Fibroblast of villous mesenchyme (primary cell): ENCODE measurements around the gene MSANTD1. TPM values are rescaled to one million over a fixed set of nuclear protein-coding genes. Genes with fewer than 3 reads are reported as not detected.

Source experiments
- DNase-seq: peaks from one replicate; pipeline ENCODE4 v3.0.0-alpha.2; 2010; ENCODE audit warnings: low read depth
- H3K4me3 ChIP-seq: 2 replicates; pipeline ENCODE4 v1.5.1; 2011; ENCODE audit warnings: low read depth, mild to moderate bottlenecking, low read length
- CTCF ChIP-seq: IDR thresholded peaks from 2 replicates; pipeline ENCODE4 v1.5.1; 2012; ENCODE audit warnings: low read depth, mild to moderate bottlenecking, low read length; ENCODE audit not compliant: insufficient read depth
- total RNA-seq: library from RNA; depleted of rRNA; stranded (reverse); fragments of >200 nt; gene quantifications from 2 replicates; pipeline ENCODE4 v1.2.3, GENCODE V29; 2012

MSANTD1 gene
- total RNA-seq, 1 donor = 0.86 TPM

- no peak for DNase-seq
- no peak overlapping the region for H3K4me3 ChIP-seq
- TF ChIP-seq CTCF = no peak
Measured at GRCh38 chr4:3237266-3237665, 11.7 kb upstream of the MSANTD1 start.

- no peak for TF ChIP-seq CTCF
Measured at GRCh38 chr4:3237712-3238560, 11.0 kb upstream of the MSANTD1 start.

GRCh38 chr4:3238721-3239120, 10.2 kb upstream of the MSANTD1 start:
- H3K4me3 ChIP-seq = no peak overlapping the region
- TF ChIP-seq CTCF = no peak
- DNase-seq = no peak

More at GRCh38 chr4:3237712-3238560, 11.0 kb upstream of the MSANTD1 start:
- DNase-seq = no peak
- H3K4me3 ChIP-seq = no peak overlapping the region

- no peak overlapping the region for H3K4me3 ChIP-seq
- TF ChIP-seq CTCF = no peak
- no peak for DNase-seq
Measured at GRCh38 chr4:3239303-3239702, 9.7 kb upstream of the MSANTD1 start.

GRCh38 chr4:3239998-3240920, 8.7 kb upstream of the MSANTD1 start:
- no peak for TF ChIP-seq CTCF
- DNase-seq = no peak
- H3K4me3 ChIP-seq = no peak overlapping the region

GRCh38 chr4:3240936-3241522, 7.9 kb upstream of the MSANTD1 start:
- no peak overlapping the region for H3K4me3 ChIP-seq
- no peak for TF ChIP-seq CTCF

More at GRCh38 chr4:3240936-3241522, 7.9 kb upstream of the MSANTD1 start:
- DNase-seq = no peak
